ENCODE data around the gene TUBGCP2.

TUBGCP2 gene

GRCh38 chr10:133276435-133277201 is 32.1 kb downstream of the TUBGCP2 start, which contains the start of gene ADAM8:
ADAM8 (minus strand) TSS chr10:133276868; CDS start chr10:133276817, 51 bp downstream.
- in situ Hi-C loops (cut with HindIII; ENCODE audit: low sequenced_read_pairs), result no loop called here
- DNase-seq (ENCODE audit: low read depth), result no peak
- TF ChIP-seq CTCF (IDR thresholded peaks at IDR 0.05; ENCODE audit: low read depth, low read length, missing control alignments), result no peak
- H3K4me3 ChIP-seq (ENCODE audit: low read depth, low read length), result peak within 1 kb of the TSS; percentile 13

DNA sequence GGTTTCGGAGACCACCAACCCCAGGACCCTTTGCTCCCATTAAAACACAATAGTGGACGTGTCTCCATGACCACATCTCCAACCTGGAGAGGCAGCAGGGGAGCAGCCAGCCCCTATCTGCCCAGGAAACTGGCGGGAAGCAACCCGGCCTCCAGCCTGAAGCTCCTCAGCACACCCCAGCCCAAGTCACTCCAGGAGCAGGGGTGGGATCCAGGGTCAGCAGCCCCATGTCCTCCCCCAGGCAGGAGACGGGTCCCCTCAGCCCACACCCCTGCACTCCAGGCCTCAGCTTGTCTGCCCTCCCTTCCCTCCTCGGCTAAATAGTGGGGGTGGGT is 32.6 kb downstream of the TUBGCP2 start:
- in situ Hi-C loops (cut with HindIII; ENCODE audit: low sequenced_read_pairs), result no loop called here
- no peak overlapping the region for H3K4me3 ChIP-seq (ENCODE audit: low read depth, low read length)

DNA sequence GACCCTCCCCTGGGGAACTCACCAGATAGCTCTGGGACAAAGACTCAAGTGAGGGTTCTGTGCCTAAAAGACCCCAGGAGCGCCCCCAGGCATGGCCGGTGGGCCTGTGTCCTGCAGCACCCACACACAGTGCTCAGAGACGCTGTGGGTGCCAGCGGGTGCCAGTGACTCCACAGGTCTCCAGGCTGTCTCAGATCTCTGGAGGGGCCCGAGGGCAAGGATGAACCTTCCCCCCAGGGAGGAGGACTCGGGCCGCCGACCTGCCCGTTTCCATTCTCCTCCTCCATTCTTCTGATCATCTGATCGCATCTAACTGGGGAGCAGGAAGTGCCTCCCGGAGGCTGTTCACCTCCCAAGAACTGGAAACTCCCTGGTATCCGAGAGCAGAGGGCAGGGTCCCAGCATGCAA is 33.0 kb downstream of the TUBGCP2 start:
- in situ Hi-C loops (cut with HindIII; ENCODE audit: low sequenced_read_pairs), result no loop called here

More for the DNA sequence above, 32.6 kb downstream of the TUBGCP2 start:
- TF ChIP-seq CTCF (IDR thresholded peaks at IDR 0.05; ENCODE audit: low read depth, low read length, missing control alignments), result no peak
- no peak for DNase-seq (ENCODE audit: low read depth)

GRCh38 chr10:133274751-133275683 is 33.7 kb downstream of the TUBGCP2 start:
- H3K4me3 ChIP-seq (ENCODE audit: low read depth, low read length), result no peak overlapping the region
- TF ChIP-seq CTCF (IDR thresholded peaks at IDR 0.05; ENCODE audit: low read depth, low read length, missing control alignments), result no peak
- no peak for DNase-seq (ENCODE audit: low read depth)
- in situ Hi-C loops (cut with HindIII; ENCODE audit: low sequenced_read_pairs), result no loop called here

More for the DNA sequence above, 33.0 kb downstream of the TUBGCP2 start:
- H3K4me3 ChIP-seq (ENCODE audit: low read depth, low read length), result no peak overlapping the region
- TF ChIP-seq CTCF (IDR thresholded peaks at IDR 0.05; ENCODE audit: low read depth, low read length, missing control alignments), result no peak
- DNase-seq (ENCODE audit: low read depth), result no peak

- no peak for DNase-seq (ENCODE audit: low read depth)
- in situ Hi-C loops (cut with HindIII; ENCODE audit: low sequenced_read_pairs), result no loop called here
- no peak overlapping the region for H3K4me3 ChIP-seq (ENCODE audit: low read depth, low read length)
- TF ChIP-seq CTCF (IDR thresholded peaks at IDR 0.05; ENCODE audit: low read depth, low read length, missing control alignments), result no peak
Observed at GRCh38 chr10:133273534-133274143, 35.0 kb downstream of the TUBGCP2 start.

GRCh38 chr10:133272964-133273420 is 35.7 kb downstream of the TUBGCP2 start:
- TF ChIP-seq CTCF (IDR thresholded peaks at IDR 0.05; ENCODE audit: low read depth, low read length, missing control alignments), result no peak
- H3K4me3 ChIP-seq (ENCODE audit: low read depth, low read length), result no peak overlapping the region
- no peak for DNase-seq (ENCODE audit: low read depth)
- in situ Hi-C loops (cut with HindIII; ENCODE audit: low sequenced_read_pairs), result no loop called here
